Kidney epithelial cell (primary cell): Measurements from ENCODE around the gene CDR2. TPM values are rescaled to one million over a fixed set of nuclear protein-coding genes. Genes with fewer than 3 reads are reported as not detected.

ENCODE experiments used
- DNase-seq: peaks from one replicate; pipeline ENCODE4 v3.0.0-alpha.2; 2010; ENCODE audit warnings: low read depth
- H3K27me3 ChIP-seq: 2 replicates; pipeline ENCODE4 v1.6.0; 2011; ENCODE audit warnings: low read length; ENCODE audit not compliant: control insufficient read depth, insufficient read depth
- H3K36me3 ChIP-seq: 2 replicates; pipeline ENCODE4 v1.5.1; 2011; ENCODE audit warnings: low read length; ENCODE audit not compliant: control insufficient read depth, insufficient read depth
- H3K4me3 ChIP-seq: 2 replicates; pipeline ENCODE4 v1.5.1; 2011; ENCODE audit warnings: low read depth, mild to moderate bottlenecking, control low read depth, low read length
- CTCF ChIP-seq: IDR thresholded peaks from 2 replicates; pipeline ENCODE4 v1.5.1; 2011; ENCODE audit warnings: mild to moderate bottlenecking, moderate library complexity, low read length, control low read depth, inconsistent platforms; ENCODE audit not compliant: insufficient read depth, poor library complexity, severe bottlenecking
- total RNA-seq: library from RNA; depleted of rRNA; stranded (reverse); fragments of >200 nt; gene quantifications from 2 replicates; pipeline ENCODE4 v1.2.3, GENCODE V29; 2015

Gene CDR2
- total RNA-seq, 1 donor from 2014 or later = 27.0 TPM

GRCh38 chr16:22320572-22321339 is 53.7 kb downstream of the CDR2 start:
- no peak for TF ChIP-seq CTCF
- H3K27me3 ChIP-seq = no peaks in the 10 kb centered on the region
- peaks cover 4% of the 10 kb centered on the region for H3K36me3 ChIP-seq

DNA sequence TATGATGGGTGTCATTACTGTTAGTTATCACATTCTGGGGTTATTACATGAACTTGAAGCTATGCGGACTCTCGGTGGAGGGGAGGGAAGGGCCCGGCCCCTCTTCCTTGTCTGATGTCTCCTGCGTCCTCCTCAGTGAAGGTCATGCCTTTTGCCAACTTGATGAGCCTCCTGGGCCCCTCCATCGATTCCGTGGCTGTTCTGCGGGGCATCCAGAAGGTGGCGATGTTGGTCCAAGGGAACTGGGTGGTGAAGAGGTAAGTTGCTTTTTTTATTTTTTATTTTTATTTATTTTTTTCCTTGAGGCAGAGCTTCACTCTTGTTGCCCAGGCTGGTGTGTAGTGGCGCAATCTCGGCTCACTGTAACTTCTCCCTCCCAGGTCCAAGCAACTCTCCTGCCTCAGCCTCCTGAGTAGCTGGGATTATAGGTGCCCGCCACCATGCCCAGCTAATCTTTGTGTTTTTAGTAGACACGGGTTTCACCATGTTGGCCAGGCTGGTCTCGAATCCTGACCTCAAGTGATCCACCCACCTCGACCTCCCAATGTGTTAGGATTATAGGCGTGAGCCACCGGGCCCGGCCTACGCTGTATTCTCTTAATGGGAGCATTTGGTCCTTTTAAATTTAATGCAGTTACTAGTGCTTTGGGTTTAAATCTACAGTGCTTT is 55.6 kb downstream of the CDR2 start:
- Histone ChIP-seq H3K27me3 (no peaks in the 10 kb centered on the region), H3K4me3 (no peak overlapping the region), H3K36me3 (peaks cover 2% of the 10 kb centered on the region)
- TF ChIP-seq CTCF = peak; percentile 68
- no peak for DNase-seq

More at GRCh38 chr16:22320572-22321339, 53.7 kb downstream of the CDR2 start:
- no peak for DNase-seq
- H3K4me3 ChIP-seq = no peak overlapping the region

DNA sequence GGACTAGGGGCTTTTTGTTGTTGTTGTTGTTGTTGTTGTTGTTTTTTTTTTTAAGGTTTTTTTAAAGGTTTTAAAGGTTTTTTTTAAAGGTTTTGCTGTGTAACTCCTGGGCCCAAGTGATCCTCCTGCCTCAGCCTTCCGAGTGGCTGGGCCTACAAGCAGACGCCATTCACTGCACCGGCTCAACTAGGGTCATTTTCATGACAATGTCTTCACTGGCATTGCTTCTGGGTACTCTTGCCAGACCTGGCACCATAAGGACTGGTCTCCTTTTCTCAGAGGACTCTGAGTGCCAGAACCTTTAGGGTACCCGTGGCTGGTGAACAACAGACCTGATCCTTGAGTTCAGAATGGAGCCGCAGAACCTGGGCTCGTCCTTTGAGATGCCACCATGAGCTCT is 56.8 kb downstream of the CDR2 start:
- no peak overlapping the region for H3K4me3 ChIP-seq
- no peak for DNase-seq
- H3K27me3 ChIP-seq = no peaks in the 10 kb centered on the region
- H3K36me3 ChIP-seq = peaks cover 2% of the 10 kb centered on the region
- TF ChIP-seq CTCF = no peak

DNA sequence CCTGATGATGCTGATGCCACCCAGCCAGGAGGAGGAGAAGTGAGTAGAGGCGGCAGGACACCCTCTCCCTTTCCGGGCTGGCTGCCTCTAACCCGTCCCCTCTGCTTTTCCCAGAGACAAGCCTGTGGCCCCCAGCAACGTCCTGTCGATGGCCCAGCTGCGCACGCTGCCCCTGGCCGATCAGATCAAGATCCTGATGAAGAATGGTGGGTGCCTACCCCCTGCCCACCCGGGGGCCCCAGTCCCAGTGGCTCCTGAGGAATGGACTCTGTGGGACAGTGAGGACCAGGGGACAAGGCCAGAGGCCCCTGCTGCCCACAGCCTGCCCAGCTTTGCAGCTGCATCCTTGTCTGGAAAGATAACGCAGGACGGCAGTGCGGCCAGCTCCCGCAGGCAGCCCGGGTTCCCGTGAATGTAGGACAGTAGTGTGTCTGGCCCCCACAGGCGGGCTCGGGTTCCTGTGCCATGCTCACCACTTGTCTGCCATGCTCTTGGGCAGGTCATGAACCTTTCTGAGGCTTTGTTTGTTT is 57.4 kb downstream of the CDR2 start:
- DNase-seq = no peak
- H3K4me3 ChIP-seq = no peak overlapping the region
- TF ChIP-seq CTCF = no peak
- H3K27me3 ChIP-seq = no peaks in the 10 kb centered on the region
- H3K36me3 ChIP-seq = peaks cover 2% of the 10 kb centered on the region

DNA sequence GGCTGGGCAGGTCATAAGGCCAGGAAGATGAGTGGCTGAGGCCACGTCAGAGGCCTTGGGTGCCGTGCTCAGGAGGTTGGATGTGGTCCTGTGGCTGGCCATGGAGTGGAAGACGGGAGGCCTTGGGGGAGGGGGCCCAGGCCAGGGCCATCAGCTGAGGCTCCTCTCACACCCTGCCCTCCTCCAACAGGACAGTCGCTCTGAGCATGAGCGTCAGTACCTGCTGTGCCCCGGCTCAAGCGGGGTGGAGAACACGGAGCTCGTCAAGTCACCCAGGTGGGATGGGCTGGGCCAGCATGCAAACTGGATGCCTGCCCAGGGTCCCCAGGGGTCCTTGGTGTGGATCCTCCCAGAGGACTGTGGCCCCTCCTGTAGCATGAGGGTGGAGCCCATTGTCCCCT is 58.0 kb downstream of the CDR2 start:
- H3K36me3 ChIP-seq = peaks cover 2% of the 10 kb centered on the region
- no peak overlapping the region for H3K4me3 ChIP-seq
- no peak for TF ChIP-seq CTCF
- H3K27me3 ChIP-seq = no peaks in the 10 kb centered on the region
- DNase-seq = no peak

- H3K36me3 ChIP-seq = peaks cover 2% of the 10 kb centered on the region
- no peak overlapping the region for H3K4me3 ChIP-seq
- TF ChIP-seq CTCF = no peak
- no peaks in the 10 kb centered on the region for H3K27me3 ChIP-seq
- no peak for DNase-seq
Observed at GRCh38 chr16:22315979-22316378, 58.4 kb downstream of the CDR2 start.
